ENCODE measurements around the gene SLC4A2.
A peak's percentile ranks its signal among the peaks of the same experiment; 100 is the strongest.

The SLC4A2 gene

DNA sequence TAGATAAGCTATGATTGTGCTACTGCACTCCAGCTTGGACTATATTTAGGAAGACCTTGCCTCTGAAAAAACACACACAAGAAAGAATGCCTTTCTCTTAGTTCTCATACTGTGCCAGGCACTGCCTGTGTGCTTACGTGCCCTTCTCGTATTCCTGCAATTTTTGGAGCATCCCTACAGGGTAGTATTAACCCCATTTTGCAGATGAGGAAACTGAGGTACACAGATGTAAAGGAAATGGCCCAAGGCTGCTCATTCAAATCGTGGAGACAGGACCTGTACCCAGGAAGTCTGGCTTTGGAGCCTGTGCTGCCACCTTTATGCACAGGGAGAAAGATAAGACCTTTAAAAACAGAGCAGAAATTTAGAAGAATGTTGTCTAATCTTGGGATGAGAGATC is 43.6 kb downstream of the SLC4A2 start:
- TF ChIP-seq, protein P1, sequence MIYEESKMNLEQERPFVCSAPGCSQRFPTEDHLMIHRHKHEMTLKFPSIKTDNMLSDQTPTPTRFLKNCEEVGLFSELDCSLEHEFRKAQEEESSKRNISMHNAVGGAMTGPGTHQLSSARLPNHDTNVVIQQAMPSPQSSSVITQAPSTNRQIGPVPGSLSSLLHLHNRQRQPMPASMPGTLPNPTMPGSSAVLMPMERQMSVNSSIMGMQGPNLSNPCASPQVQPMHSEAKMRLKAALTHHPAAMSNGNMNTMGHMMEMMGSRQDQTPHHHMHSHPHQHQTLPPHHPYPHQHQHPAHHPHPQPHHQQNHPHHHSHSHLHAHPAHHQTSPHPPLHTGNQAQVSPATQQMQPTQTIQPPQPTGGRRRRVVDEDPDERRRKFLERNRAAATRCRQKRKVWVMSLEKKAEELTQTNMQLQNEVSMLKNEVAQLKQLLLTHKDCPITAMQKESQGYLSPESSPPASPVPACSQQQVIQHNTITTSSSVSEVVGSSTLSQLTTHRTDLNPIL (CRISPR knock-in tag; IDR thresholded peaks at IDR 0.05; ENCODE audit: low read depth) = no peak
- TF ChIP-seq, protein P2, sequence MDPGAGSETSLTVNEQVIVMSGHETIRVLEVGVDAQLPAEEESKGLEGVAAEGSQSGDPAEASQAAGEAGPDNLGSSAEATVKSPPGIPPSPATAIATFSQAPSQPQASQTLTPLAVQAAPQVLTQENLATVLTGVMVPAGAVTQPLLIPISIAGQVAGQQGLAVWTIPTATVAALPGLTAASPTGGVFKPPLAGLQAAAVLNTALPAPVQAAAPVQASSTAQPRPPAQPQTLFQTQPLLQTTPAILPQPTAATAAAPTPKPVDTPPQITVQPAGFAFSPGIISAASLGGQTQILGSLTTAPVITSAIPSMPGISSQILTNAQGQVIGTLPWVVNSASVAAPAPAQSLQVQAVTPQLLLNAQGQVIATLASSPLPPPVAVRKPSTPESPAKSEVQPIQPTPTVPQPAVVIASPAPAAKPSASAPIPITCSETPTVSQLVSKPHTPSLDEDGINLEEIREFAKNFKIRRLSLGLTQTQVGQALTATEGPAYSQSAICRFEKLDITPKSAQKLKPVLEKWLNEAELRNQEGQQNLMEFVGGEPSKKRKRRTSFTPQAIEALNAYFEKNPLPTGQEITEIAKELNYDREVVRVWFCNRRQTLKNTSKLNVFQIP (CRISPR knock-in tag; IDR thresholded peaks at IDR 0.05; ENCODE audit: borderline replicate concordance, low read depth) = no peak
- TF ChIP-seq CSDC2 (CRISPR knock-in tag; IDR thresholded peaks at IDR 0.05) = no peak
- TF ChIP-seq RARB (CRISPR knock-in tag; IDR thresholded peaks at IDR 0.05) = no peak
- TF ChIP-seq ZNF70 (CRISPR knock-in tag; IDR thresholded peaks at IDR 0.05) = no peak
- TF ChIP-seq, protein P3, sequence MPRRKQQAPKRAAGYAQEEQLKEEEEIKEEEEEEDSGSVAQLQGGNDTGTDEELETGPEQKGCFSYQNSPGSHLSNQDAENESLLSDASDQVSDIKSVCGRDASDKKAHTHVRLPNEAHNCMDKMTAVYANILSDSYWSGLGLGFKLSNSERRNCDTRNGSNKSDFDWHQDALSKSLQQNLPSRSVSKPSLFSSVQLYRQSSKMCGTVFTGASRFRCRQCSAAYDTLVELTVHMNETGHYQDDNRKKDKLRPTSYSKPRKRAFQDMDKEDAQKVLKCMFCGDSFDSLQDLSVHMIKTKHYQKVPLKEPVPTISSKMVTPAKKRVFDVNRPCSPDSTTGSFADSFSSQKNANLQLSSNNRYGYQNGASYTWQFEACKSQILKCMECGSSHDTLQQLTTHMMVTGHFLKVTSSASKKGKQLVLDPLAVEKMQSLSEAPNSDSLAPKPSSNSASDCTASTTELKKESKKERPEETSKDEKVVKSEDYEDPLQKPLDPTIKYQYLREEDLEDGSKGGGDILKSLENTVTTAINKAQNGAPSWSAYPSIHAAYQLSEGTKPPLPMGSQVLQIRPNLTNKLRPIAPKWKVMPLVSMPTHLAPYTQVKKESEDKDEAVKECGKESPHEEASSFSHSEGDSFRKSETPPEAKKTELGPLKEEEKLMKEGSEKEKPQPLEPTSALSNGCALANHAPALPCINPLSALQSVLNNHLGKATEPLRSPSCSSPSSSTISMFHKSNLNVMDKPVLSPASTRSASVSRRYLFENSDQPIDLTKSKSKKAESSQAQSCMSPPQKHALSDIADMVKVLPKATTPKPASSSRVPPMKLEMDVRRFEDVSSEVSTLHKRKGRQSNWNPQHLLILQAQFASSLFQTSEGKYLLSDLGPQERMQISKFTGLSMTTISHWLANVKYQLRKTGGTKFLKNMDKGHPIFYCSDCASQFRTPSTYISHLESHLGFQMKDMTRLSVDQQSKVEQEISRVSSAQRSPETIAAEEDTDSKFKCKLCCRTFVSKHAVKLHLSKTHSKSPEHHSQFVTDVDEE (CRISPR knock-in tag; IDR thresholded peaks at IDR 0.05) = no peak
- TF ChIP-seq, protein P4, sequence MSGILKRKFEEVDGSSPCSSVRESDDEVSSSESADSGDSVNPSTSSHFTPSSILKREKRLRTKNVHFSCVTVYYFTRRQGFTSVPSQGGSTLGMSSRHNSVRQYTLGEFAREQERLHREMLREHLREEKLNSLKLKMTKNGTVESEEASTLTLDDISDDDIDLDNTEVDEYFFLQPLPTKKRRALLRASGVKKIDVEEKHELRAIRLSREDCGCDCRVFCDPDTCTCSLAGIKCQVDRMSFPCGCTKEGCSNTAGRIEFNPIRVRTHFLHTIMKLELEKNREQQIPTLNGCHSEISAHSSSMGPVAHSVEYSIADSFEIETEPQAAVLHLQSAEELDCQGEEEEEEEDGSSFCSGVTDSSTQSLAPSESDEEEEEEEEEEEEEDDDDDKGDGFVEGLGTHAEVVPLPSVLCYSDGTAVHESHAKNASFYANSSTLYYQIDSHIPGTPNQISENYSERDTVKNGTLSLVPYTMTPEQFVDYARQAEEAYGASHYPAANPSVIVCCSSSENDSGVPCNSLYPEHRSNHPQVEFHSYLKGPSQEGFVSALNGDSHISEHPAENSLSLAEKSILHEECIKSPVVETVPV (CRISPR knock-in tag; IDR thresholded peaks at IDR 0.05) = no peak
- TF ChIP-seq ZNF565 (CRISPR knock-in tag; conservative IDR thresholded peaks at IDR 0.05; ENCODE audit: low read depth) = no peak
- TF ChIP-seq ESRRG (CRISPR knock-in tag; IDR thresholded peaks at IDR 0.05) = no peak
- TF ChIP-seq ZFP3 (CRISPR knock-in tag; IDR thresholded peaks at IDR 0.05) = no peak
- TF ChIP-seq OSR1 (CRISPR knock-in tag; IDR thresholded peaks at IDR 0.05) = no peak
- TF ChIP-seq PPARA (CRISPR knock-in tag; IDR thresholded peaks at IDR 0.05; ENCODE audit: borderline replicate concordance) = no peak
- TF ChIP-seq ISL1 (CRISPR knock-in tag; IDR thresholded peaks at IDR 0.05) = no peak
- TF ChIP-seq ZC3H10 (CRISPR knock-in tag; IDR thresholded peaks at IDR 0.05) = no peak
- no peak for TF ChIP-seq TCF4 (CRISPR knock-in tag; IDR thresholded peaks at IDR 0.05; ENCODE audit: borderline replicate concordance)
- TF ChIP-seq TOX (CRISPR knock-in tag; IDR thresholded peaks at IDR 0.05; ENCODE audit: borderline replicate concordance) = no peak
- TF ChIP-seq, protein P5, sequence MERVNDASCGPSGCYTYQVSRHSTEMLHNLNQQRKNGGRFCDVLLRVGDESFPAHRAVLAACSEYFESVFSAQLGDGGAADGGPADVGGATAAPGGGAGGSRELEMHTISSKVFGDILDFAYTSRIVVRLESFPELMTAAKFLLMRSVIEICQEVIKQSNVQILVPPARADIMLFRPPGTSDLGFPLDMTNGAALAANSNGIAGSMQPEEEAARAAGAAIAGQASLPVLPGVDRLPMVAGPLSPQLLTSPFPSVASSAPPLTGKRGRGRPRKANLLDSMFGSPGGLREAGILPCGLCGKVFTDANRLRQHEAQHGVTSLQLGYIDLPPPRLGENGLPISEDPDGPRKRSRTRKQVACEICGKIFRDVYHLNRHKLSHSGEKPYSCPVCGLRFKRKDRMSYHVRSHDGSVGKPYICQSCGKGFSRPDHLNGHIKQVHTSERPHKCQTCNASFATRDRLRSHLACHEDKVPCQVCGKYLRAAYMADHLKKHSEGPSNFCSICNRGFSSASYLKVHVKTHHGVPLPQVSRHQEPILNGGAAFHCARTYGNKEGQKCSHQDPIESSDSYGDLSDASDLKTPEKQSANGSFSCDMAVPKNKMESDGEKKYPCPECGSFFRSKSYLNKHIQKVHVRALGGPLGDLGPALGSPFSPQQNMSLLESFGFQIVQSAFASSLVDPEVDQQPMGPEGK (CRISPR knock-in tag; IDR thresholded peaks at IDR 0.05; ENCODE audit: borderline replicate concordance) = no peak

DNA sequence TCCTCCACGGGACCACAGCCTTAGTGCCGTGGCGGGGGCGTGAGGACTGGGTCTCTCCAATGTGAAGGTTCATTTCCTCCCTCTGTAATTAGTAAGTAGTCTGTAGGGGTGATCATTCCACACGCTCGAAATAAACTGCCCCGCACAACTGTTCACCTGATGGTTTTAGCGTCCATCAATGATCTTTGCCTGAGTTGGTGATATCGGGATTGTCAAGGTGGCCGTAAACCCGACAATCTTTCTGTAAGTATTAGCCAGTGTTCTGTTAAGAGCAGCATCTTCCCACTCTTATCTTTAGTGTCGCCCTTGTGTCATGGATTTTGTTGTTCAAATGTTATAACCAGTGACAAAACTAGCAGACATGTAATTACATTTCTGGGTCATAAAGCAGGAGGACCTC is 44.6 kb downstream of the SLC4A2 start:
- TF ChIP-seq TCF4 (CRISPR knock-in tag; IDR thresholded peaks at IDR 0.05; ENCODE audit: borderline replicate concordance) = no peak
- TF ChIP-seq PPARA (CRISPR knock-in tag; IDR thresholded peaks at IDR 0.05; ENCODE audit: borderline replicate concordance) = no peak
- TF ChIP-seq RARB (CRISPR knock-in tag; IDR thresholded peaks at IDR 0.05) = no peak
- no peak for TF ChIP-seq OSR1 (CRISPR knock-in tag; IDR thresholded peaks at IDR 0.05)
- TF ChIP-seq CSDC2 (CRISPR knock-in tag; IDR thresholded peaks at IDR 0.05) = no peak
- no peak for ATAC-seq

More for the DNA sequence above, 43.6 kb downstream of the SLC4A2 start:
- ATAC-seq = no peak

DNA sequence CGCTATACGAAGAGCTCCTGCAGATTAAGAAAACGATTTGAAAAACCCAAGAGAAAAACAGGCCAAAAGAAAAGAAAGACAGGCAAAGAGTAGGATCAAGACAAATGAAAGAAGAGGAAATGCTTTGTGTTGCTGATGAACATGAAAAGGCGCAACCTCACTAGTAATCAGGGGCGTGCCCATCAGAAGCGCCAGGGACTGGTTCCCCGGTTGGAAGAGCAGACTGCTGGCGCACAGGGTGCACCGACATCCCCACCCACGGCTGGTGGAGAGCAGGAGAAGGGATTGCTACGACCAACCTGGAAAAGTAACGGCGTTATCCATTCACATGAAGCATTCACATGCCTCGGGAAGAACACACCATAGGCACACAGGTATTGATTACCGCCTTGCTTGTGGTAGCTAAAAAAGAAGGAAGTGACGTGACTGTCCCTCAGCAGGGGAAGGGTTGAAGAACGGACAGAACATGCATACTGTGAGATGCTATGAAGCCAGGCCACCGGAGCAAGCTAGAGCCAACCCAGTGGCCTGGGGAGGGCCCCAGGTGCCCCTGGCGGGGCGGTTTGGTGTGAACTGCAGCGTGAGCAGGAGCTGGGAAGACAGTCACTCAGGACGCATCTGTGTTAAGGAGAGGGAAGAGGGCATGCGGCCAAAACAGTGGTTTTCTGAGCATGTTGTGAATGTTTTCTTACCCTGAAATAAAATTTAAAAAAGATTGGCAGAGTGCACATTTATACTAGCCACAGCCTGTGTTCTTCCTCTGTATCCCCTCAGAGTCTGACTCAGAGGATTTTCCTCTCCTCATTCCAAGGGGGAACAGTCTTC is 45.2 kb downstream of the SLC4A2 start:
- TF ChIP-seq SNAI2 (CRISPR knock-in tag; IDR thresholded peaks at IDR 0.05) = no peak
- TF ChIP-seq, protein P2 (CRISPR knock-in tag; IDR thresholded peaks at IDR 0.05; ENCODE audit: borderline replicate concordance, low read depth) = no peak
- TF ChIP-seq ZFP30 (CRISPR knock-in tag; IDR thresholded peaks at IDR 0.05) = no peak
- no peak for TF ChIP-seq ZNF565 (CRISPR knock-in tag; conservative IDR thresholded peaks at IDR 0.05; ENCODE audit: low read depth)
- TF ChIP-seq OSR1 (CRISPR knock-in tag; IDR thresholded peaks at IDR 0.05) = no peak
- TF ChIP-seq ZC3H10 (CRISPR knock-in tag; IDR thresholded peaks at IDR 0.05) = no peak
- ATAC-seq = peak; percentile 64
